Large intestine (tissue), 3 donors: ENCODE measurements around the gene POU1F1. TPM values are rescaled to one million over a fixed set of nuclear protein-coding genes. Genes with fewer than 3 reads are reported as not detected.
A peak's percentile ranks its signal among the peaks of the same experiment; 100 is the strongest.
"Not testable (repeated sequence)": the region's sequence is repeated elsewhere in the genome, so short reads cannot be mapped to it uniquely, and the experiment has no call there.

Source experiments
- DNase-seq, 2 donors: peaks; one replicate each; pipeline versions ENCODE4 v3.0.0 to v3.0.0-alpha.2; 2013
- H3K27ac ChIP-seq: one replicate; pipeline ENCODE4 v1.5.1; 2013; ENCODE audit warnings: low read length
- H3K27me3 ChIP-seq: 2 replicates; pipeline ENCODE4 v1.6.1; 2013; ENCODE audit warnings: low read length; ENCODE audit not compliant: control insufficient read depth, insufficient read depth
- H3K36me3 ChIP-seq: 2 replicates; pipeline ENCODE4 v1.6.1; 2013; ENCODE audit warnings: low read length; ENCODE audit not compliant: control insufficient read depth, insufficient read depth
- H3K4me1 ChIP-seq: one replicate; pipeline ENCODE4 v1.6.1; 2013; ENCODE audit warnings: low read length; ENCODE audit not compliant: control insufficient read depth, insufficient read depth
- H3K4me3 ChIP-seq: one replicate; pipeline ENCODE4 v1.5.1; 2013; ENCODE audit warnings: low read length
- H3K9me3 ChIP-seq: one replicate; pipeline ENCODE4 v1.6.1; 2013; ENCODE audit warnings: mild to moderate bottlenecking, low read depth, low read length, moderate library complexity; ENCODE audit not compliant: control insufficient read depth
- WGBS: methylation state at CpG from one replicate; pipeline ENCODE4 v1.1.5; 2013; ENCODE audit warnings: low lambda C conversion rate; ENCODE audit not compliant: insufficient coverage; 5-methylcytosine and 5-hydroxymethylcytosine counted together
- polyA plus RNA-seq: library from polyadenylated mRNA; unstranded; fragments of 120-200 nt; gene quantifications from one replicate; pipeline ENCODE4 v1.2.1, GENCODE V29; 2013

The POU1F1 gene
- polyA plus RNA-seq, 1 donor: 0.06 TPM

- H3K4me1 ChIP-seq: peaks cover 6% of the 10 kb centered on the region
- H3K4me3 ChIP-seq: no peak overlapping the region
- H3K36me3 ChIP-seq: no peaks in the 10 kb centered on the region
- peak; percentile 21 for DNase-seq
- no peak overlapping the region for H3K27ac ChIP-seq
- 100% methylated on average over 1 of the region's 4 CpGs for WGBS
- no peaks in the 10 kb centered on the region for H3K9me3 ChIP-seq
- no peaks in the 10 kb centered on the region for H3K27me3 ChIP-seq
Measured at GRCh38 chr3:87260270-87260669, 16.1 kb downstream of the POU1F1 start.

GRCh38 chr3:87250009-87250408 is 26.4 kb downstream of the POU1F1 start:
- H3K36me3 ChIP-seq: peaks cover 31% of the 10 kb centered on the region
- no peaks in the 10 kb centered on the region for H3K9me3 ChIP-seq
- DNase-seq: no peak
- no peaks in the 10 kb centered on the region for H3K4me1 ChIP-seq
- no peaks in the 10 kb centered on the region for H3K27me3 ChIP-seq
- no peak overlapping the region for H3K27ac ChIP-seq
- H3K4me3 ChIP-seq: no peak overlapping the region
- WGBS: no CpG with 5 or more reads among the region's 1 CpG

- peaks cover 28% of the 10 kb centered on the region for H3K36me3 ChIP-seq
- no peak overlapping the region for H3K4me3 ChIP-seq
- no peaks in the 10 kb centered on the region for H3K9me3 ChIP-seq
- no CpG with 5 or more reads among the region's 1 CpG for WGBS
- no peak overlapping the region for H3K27ac ChIP-seq
- no peak for DNase-seq
- no peaks in the 10 kb centered on the region for H3K27me3 ChIP-seq
- H3K4me1 ChIP-seq: no peaks in the 10 kb centered on the region
Measured at GRCh38 chr3:87248831-87249230, 27.6 kb downstream of the POU1F1 start.

- H3K4me3 ChIP-seq, DNase-seq, H3K4me1 ChIP-seq, H3K27ac ChIP-seq, H3K27me3 ChIP-seq, H3K9me3 ChIP-seq: not testable (repeated sequence)
- peaks cover 23% of the 10 kb centered on the region for H3K36me3 ChIP-seq
- no CpG with 5 or more reads among the region's 6 CpGs for WGBS
Measured at GRCh38 chr3:87248231-87248630, 28.2 kb downstream of the POU1F1 start.

GRCh38 chr3:87247430-87247773 is 29.0 kb downstream of the POU1F1 start:
- no peak overlapping the region for H3K27ac ChIP-seq
- peaks cover 24% of the 10 kb centered on the region for H3K36me3 ChIP-seq
- no peak overlapping the region for H3K4me3 ChIP-seq
- no peak for DNase-seq
- H3K27me3 ChIP-seq: no peaks in the 10 kb centered on the region
- H3K9me3 ChIP-seq: no peaks in the 10 kb centered on the region
- WGBS: no CpG with 5 or more reads among the region's 1 CpG
- H3K4me1 ChIP-seq: no peaks in the 10 kb centered on the region

- Histone ChIP-seq H3K4me1 (no peaks in the 10 kb centered on the region), H3K9me3 (no peaks in the 10 kb centered on the region), H3K36me3 (peaks cover 24% of the 10 kb centered on the region), H3K27ac (no peak overlapping the region), H3K27me3 (no peaks in the 10 kb centered on the region), H3K4me3 (no peak overlapping the region)
- DNase-seq: no peak
- WGBS: no CpG with 5 or more reads among the region's 3 CpGs
Measured at GRCh38 chr3:87246662-87247429, 29.5 kb downstream of the POU1F1 start.

- Histone ChIP-seq H3K27ac (no peak overlapping the region), H3K4me1 (no peaks in the 10 kb centered on the region), H3K27me3 (no peaks in the 10 kb centered on the region), H3K4me3 (no peak overlapping the region), H3K36me3 (no peaks in the 10 kb centered on the region), H3K9me3 (no peaks in the 10 kb centered on the region)
- WGBS: 92% methylated on average over 1 of the region's 1 CpG
- DNase-seq: no peak
Measured at GRCh38 chr3:87236093-87236492, 40.3 kb downstream of the POU1F1 start.

GRCh38 chr3:87233805-87234204 is 42.6 kb downstream of the POU1F1 start:
- H3K4me1 ChIP-seq: no peaks in the 10 kb centered on the region
- H3K4me3 ChIP-seq: no peak overlapping the region
- DNase-seq: no peak
- H3K27ac ChIP-seq: no peak overlapping the region
- H3K9me3 ChIP-seq: no peaks in the 10 kb centered on the region
- no peaks in the 10 kb centered on the region for H3K27me3 ChIP-seq
- no peaks in the 10 kb centered on the region for H3K36me3 ChIP-seq
- no CpG with 5 or more reads among the region's 1 CpG for WGBS

- H3K27me3 ChIP-seq: no peaks in the 10 kb centered on the region
- H3K4me3 ChIP-seq: no peak overlapping the region
- no peak overlapping the region for H3K27ac ChIP-seq
- no peaks in the 10 kb centered on the region for H3K9me3 ChIP-seq
- peaks cover 8% of the 10 kb centered on the region for H3K4me1 ChIP-seq
- WGBS: 57% methylated on average over 1 of the region's 1 CpG
- DNase-seq: no peak
- no peaks in the 10 kb centered on the region for H3K36me3 ChIP-seq
Measured at GRCh38 chr3:87229113-87229512, 47.3 kb downstream of the POU1F1 start.

GRCh38 chr3:87228316-87228715 is 48.1 kb downstream of the POU1F1 start:
- Histone ChIP-seq H3K4me3 (peak overlapping the region; percentile 95), H3K9me3 (no peaks in the 10 kb centered on the region), H3K36me3 (no peaks in the 10 kb centered on the region), H3K27me3 (no peaks in the 10 kb centered on the region), H3K4me1 (peaks cover 8% of the 10 kb centered on the region), H3K27ac (peak overlapping the region; percentile 98)
- no CpG with 5 or more reads among the region's 1 CpG for WGBS
- peak in 1 of 2 donors; percentile 25 for DNase-seq

GRCh38 chr3:87227835-87228144 is 48.6 kb downstream of the POU1F1 start:
- no peak for DNase-seq
- WGBS: no CpG with 5 or more reads among the region's 3 CpGs
- Histone ChIP-seq H3K36me3 (no peaks in the 10 kb centered on the region), H3K9me3 (peaks cover 2% of the 10 kb centered on the region), H3K27me3 (no peaks in the 10 kb centered on the region), H3K27ac (peak overlapping the region; percentile 98), H3K4me3 (peak overlapping the region; percentile 95), H3K4me1 (peaks cover 8% of the 10 kb centered on the region)
